ENCODE results near the gene PLXNB2.

Gene PLXNB2

DNA sequence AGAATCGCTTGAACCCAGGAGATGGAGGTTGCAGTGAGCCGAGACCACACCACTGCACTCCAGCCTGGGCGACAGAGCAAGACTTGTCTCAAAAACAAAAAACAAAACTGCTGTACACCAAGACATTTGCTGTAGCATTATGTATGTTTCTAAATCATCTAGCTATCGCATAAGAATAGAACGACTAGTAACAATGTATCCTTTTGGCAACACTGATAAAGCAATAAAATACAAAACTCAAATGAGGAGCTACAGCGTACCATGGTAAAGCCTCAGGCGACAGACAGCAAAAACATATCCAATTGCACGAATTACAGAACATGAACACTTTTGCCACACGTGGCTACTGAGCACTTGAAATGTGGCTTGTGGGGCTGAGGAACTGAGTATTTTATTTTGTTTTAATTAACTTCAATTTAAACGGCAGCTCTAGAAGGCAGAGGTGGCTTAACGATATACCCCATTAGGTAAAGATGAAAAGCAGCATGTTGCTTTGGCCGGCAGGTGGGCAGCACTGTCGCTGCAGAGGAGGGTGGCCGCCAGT is 65.0 kb downstream of the PLXNB2 start:
- in situ Hi-C loops (cut with HindIII; ENCODE audit: low pct_ligation_motif_present, low sequenced_read_pairs), result no loop called here
- DNase-seq, result no peak
- H3K27ac ChIP-seq, result no peak overlapping the region
- TF ChIP-seq, protein P1, sequence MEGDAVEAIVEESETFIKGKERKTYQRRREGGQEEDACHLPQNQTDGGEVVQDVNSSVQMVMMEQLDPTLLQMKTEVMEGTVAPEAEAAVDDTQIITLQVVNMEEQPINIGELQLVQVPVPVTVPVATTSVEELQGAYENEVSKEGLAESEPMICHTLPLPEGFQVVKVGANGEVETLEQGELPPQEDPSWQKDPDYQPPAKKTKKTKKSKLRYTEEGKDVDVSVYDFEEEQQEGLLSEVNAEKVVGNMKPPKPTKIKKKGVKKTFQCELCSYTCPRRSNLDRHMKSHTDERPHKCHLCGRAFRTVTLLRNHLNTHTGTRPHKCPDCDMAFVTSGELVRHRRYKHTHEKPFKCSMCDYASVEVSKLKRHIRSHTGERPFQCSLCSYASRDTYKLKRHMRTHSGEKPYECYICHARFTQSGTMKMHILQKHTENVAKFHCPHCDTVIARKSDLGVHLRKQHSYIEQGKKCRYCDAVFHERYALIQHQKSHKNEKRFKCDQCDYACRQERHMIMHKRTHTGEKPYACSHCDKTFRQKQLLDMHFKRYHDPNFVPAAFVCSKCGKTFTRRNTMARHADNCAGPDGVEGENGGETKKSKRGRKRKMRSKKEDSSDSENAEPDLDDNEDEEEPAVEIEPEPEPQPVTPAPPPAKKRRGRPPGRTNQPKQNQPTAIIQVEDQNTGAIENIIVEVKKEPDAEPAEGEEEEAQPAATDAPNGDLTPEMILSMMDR (IDR thresholded peaks at IDR 0.05; ENCODE audit: low read depth, low read length, missing control alignments), result no peak
- H3K27me3 ChIP-seq (replicated peaks), result no peaks in the 10 kb centered on the region
- H3K4me3 ChIP-seq (ENCODE audit: low read depth, low read length), result peak overlapping the region; percentile 33
- H3K36me3 ChIP-seq (replicated peaks), result peaks cover 9% of the 10 kb centered on the region

DNA sequence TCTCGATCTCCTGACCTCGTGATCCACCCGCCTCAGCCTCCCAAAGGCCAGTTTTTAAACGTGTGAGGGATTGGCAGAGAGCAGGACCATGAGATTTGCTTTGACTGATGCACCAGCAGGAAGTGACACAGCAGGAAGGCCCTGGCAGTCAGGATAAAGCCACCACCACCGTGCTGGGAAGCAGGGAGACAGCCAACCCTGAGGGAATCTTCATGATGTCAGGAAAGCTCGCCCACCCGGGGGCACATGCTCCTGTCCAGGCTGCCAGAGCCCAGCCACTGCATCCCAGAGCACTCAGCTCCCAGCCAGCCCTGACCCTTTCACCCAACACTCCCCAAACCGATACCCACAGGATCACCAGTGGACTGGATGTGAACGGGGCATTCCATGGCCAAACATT is 68.7 kb downstream of the PLXNB2 start:
- TF ChIP-seq, protein P1 (IDR thresholded peaks at IDR 0.05; ENCODE audit: low read depth, low read length, missing control alignments), result no peak
- H3K27me3 ChIP-seq (replicated peaks), result no peaks in the 10 kb centered on the region
- H3K27ac ChIP-seq, result no peak overlapping the region
- in situ Hi-C loops (cut with HindIII; ENCODE audit: low pct_ligation_motif_present, low sequenced_read_pairs), result no loop called here
- H3K36me3 ChIP-seq (replicated peaks), result peaks cover 4% of the 10 kb centered on the region
- DNase-seq, result no peak
- H3K4me3 ChIP-seq (ENCODE audit: low read depth, low read length), result no peak overlapping the region

DNA sequence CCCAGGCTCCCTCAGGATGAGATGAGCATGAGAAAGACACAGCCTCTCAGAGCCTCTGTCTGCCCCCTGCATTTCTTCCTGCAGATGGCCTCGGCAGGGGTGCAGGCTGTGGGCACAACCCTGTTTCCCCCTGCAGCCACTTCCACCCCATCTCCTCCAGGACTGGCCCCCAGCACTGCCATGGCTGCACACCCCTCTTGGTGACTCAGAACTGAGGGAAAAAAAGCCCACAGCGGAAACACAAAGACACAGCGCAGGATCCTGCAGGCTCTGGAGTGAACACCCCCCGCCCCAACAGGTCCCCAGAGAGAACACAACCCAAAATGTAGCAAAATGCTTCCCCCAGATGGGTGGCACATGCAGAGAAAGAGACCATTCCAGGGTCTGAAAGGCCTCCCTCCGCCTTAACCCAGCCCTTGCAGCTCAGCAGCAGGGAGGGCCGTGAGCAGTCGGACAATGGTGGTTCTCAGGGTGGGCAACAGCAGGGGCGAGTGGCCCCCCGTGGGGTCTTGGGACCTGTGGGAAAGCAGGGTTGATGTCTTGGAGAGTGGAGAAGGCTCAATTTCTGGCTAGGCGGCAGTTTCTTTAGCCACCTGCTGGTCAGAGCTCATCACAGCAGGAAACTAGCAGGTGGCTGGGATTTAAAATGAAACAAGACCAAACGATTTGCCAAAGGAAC is 70.6 kb downstream of the PLXNB2 start:
- in situ Hi-C loops (cut with HindIII; ENCODE audit: low pct_ligation_motif_present, low sequenced_read_pairs), result no loop called here
- no peak overlapping the region for H3K27ac ChIP-seq
- TF ChIP-seq, protein P1 (IDR thresholded peaks at IDR 0.05; ENCODE audit: low read depth, low read length, missing control alignments), result peak; percentile 71
- DNase-seq, result no peak
- H3K27me3 ChIP-seq (replicated peaks), result no peaks in the 10 kb centered on the region
- H3K4me3 ChIP-seq (ENCODE audit: low read depth, low read length), result no peak overlapping the region
- H3K36me3 ChIP-seq (replicated peaks), result peaks cover 6% of the 10 kb centered on the region

DNA sequence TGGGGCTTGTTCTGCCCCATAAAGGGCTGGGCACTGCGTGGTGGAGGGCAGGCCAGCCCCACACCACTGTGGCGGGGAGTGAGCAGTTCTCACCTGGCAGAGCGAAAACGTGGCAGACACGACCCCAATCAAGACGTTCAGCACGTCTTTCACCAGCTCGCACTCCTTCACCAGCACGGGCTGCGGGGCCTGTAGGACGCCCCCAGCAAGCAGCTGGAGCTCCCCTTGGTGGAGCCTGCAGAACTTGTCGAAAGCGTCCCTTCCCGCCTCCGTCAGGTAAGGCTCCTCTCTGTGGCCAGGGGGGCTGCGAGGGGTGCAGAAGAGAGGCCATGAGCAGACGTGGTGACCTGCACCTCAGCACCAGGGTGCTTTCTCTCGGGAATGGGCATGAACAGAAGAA is 74.2 kb downstream of the PLXNB2 start:
- peaks cover 12% of the 10 kb centered on the region for H3K36me3 ChIP-seq (replicated peaks)
- no peak overlapping the region for H3K4me3 ChIP-seq (ENCODE audit: low read depth, low read length)
- H3K27ac ChIP-seq, result no peak overlapping the region
- DNase-seq, result no peak
- no peaks in the 10 kb centered on the region for H3K27me3 ChIP-seq (replicated peaks)
- TF ChIP-seq, protein P1 (IDR thresholded peaks at IDR 0.05; ENCODE audit: low read depth, low read length, missing control alignments), result no peak
- in situ Hi-C loops (cut with HindIII; ENCODE audit: low pct_ligation_motif_present, low sequenced_read_pairs), result no loop called here

DNA sequence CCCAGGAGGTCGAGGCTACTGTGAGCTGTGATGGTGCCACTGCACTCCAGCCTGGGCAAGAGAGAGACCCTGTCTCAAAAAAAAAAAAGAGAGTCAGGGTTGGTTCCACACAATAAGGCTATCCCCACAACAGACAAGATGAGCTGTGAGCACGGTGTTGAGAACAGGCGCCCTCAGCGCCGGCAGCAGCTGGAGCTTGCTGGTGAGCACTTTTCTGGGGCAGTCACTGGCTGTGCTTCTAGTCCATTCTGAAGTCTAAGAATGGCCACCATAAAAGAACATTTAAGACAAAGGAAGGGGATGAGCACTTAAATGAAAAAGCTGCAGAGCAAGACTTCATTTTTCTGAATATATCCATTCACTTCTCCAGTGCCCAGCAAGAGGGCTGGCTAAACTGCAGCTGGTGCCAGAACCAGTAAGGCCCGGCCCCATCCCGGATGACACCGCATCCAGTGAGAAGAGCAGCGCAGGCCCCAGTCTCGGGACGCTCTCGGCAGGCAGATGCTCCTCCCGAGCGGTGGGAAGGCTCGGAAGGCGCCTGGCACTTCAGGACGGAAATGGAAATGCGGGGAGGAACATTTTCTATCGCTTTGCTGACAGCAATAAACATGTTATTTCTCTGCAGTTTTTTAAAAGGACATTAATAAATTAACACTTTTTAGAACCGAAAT is 74.8 kb downstream of the PLXNB2 start:
- in situ Hi-C loops (cut with HindIII; ENCODE audit: low pct_ligation_motif_present, low sequenced_read_pairs), result no loop called here
- no peaks in the 10 kb centered on the region for H3K27me3 ChIP-seq (replicated peaks)
- H3K27ac ChIP-seq, result no peak overlapping the region
- H3K4me3 ChIP-seq (ENCODE audit: low read depth, low read length), result no peak overlapping the region
- no peak for DNase-seq
- H3K36me3 ChIP-seq (replicated peaks), result peaks cover 12% of the 10 kb centered on the region
- TF ChIP-seq, protein P1 (IDR thresholded peaks at IDR 0.05; ENCODE audit: low read depth, low read length, missing control alignments), result no peak
